ENCODE data around the gene LEMD3.
"Not testable (repeated sequence)": the region's sequence is repeated elsewhere in the genome, so short reads cannot be mapped to it uniquely, and the experiment has no call there.

LEMD3 gene

DNA sequence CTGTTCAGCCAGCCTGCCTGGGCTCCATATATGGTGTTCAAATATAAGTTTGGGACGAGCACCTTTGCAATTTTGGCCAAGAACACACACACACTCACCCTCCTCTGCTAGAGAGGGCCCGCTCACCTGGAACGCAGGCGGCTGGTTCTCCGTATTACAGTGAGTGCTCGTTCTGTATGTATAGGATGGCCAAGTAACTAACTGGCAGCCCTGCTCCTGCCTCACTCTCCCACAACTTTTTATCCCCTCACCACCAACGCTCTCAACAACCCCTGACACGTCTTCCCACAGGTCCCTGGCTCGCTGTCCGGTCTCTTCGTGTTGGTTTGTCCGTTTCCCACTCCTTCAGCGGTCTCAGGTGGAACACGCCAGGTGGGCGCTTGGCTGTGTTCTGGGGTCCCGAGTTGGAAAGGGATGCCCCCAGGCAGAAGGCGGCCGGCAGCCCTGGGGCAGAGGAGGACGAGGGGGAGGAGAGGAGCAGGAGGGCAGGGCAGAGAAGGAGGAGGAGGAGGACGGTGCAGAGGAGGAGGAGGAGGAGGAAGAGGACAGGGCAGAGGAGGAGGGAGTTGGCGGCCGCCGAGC lies 108.7 kb downstream of the LEMD3 start:
- DNase-seq, result peak in 3 of 56 donors; percentile 13 to 25 (median 21)

GRCh38 chr12:65278576-65279368 lies 109.4 kb downstream of the LEMD3 start, which contains the start of gene MSRB3:
Gene MSRB3, plus strand, starts transcription at chr12:65278683. Its CDS starts 29,897 bp downstream, at chr12:65308580.
- DNase-seq, result peak in 50 of 56 donors; percentile 4 to 73 (median 35)

DNA sequence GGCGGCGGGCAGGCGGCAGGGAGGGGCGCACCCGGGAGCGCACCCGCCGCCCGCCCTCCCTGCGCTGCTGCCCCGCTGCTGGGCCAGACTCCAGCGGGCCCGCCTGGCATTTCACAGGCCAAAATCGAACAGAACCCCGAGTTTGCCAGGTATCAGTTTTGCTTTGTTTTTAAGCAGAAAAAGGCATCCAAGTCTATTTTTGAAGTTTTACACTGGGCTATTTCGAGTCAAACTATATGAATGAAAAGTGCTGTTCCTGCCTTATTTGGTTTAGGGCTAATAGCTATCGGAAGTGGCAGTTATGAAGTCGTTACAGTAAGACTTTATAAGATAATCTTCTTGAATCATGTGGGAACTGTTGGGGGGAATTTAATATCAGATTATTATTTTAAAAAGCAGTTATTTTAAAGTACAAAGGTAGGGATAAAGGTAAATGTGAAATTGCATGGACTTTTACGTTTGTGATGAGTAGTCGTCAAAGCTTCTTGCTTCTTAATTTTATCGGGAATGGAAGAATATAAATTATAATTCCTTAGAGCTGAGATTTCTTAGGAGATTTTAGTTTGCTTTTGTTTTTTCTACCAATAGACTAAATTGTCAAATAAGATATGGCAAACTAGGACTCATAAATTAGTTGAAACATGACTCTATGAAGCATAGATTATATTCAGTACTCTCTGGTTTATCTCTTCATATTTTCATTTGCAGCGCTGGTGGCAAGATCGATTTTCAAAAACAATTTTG lies 110.2 kb downstream of the LEMD3 start:
- peak in 5 of 56 donors; percentile 4 to 30 (median 6) for DNase-seq

GRCh38 chr12:65280306-65280705 lies 110.9 kb downstream of the LEMD3 start:
- no peak for DNase-seq

DNA sequence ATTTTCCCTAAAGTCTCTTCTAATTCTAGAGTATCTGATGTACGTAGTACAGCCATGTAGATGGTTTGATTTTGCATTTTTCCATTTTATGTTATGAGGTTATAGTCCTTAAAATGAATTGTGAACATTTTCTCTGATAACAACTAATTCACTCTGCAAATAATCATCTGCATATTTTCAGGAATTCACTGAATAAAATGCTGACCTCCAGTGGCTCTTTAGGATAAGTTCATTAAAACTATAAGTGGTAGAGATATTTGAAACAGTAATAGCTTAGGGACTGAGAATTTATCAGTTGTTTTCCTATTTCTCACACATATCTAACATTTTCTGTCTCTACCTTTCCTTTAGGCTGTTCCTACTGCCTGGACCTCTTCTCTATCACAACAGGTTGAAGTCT lies 113.5 kb downstream of the LEMD3 start:
- no peak for DNase-seq

DNA sequence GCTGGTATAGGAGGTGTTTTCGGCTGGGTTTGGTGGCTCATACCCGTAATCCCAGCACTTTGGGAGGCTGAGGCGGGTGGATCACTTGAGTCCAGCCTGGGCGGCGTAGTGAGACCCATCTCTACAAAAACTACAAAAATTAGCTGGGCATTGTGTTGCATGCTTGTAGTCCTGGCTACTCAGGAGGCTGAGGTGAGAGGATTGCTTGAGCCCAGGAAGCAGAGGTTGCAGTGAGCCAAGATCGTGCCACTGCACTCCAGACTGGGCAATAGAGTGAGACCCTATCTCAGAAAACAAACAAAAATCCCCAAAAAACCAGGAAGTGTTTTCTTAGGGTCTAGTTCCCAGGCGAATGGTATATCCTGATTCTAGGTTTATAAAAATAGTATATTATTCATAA lies 116.1 kb downstream of the LEMD3 start:
- not testable (repeated sequence) for DNase-seq

DNA sequence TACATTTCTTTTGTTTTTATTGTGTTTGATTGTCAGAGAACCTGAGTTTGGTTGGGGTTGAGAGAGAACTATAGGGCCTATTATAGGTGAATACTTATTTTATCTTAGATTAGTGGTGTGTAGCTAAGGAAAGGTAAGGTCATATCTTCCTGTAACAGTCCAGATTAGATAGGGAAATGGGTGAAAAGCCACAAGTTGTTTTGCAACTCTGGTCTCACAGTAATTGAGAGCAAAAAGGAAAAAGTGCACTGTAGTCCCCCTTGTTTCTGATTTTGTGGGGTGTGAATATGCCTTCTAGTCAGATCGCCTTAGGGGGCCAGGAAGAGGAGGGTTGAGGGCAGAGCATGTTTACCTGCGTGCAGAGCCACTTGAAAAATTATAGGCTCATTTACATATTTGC lies 118.0 kb downstream of the LEMD3 start:
- no peak for DNase-seq

- DNase-seq, result no peak
Observed at GRCh38 chr12:65292241-65292640, 122.9 kb downstream of the LEMD3 start.

DNA sequence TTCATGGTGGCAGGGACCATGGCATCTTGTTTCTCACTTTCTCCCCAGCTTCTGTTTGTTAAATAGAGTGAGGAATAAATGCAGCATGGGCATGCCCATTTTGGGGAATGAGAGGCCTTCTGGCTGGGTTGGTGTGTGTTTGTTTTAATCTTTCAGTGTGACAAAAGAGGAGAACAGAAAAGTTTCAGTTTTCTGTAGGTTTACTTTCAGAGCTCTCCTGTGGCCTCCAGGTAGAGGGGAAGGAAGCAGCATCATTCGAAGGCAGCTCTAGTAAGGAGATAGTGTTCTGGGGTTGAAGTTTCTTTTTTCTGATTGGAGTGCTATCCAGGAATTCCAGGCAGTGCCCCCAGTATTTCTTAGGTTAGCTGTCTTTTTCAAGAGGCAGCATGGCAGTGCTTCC lies 124.4 kb downstream of the LEMD3 start:
- DNase-seq, result no peak

- no peak for DNase-seq
Observed at GRCh38 chr12:65294641-65295262, 125.4 kb downstream of the LEMD3 start.

- DNase-seq, result no peak
Observed at GRCh38 chr12:65296508-65297265, 127.3 kb downstream of the LEMD3 start.

Data from nucleus accumbens (tissue), 56 donors.